H1 (cell line): ENCODE results near the gene POLR3C. TPM values are rescaled to one million over a fixed set of nuclear protein-coding genes. Genes with fewer than 3 reads are reported as not detected.

ENCODE experiments used
- CTCF ChIA-PET: fragments of 300-600 bp; sonication (Branson Sonifier 250); formaldehyde crosslinking; loops from one replicate; lab custom pipeline; 2021; ENCODE audit not compliant: partially characterized antibody; lab: Charles Lee
- POLR2A ChIA-PET: fragments of 300-600 bp; sonication (Branson Sonifier 250); formaldehyde crosslinking; loops from one replicate; lab custom pipeline; 2021; ENCODE audit warnings: inconsistent platforms; ENCODE audit not compliant: partially characterized antibody; lab: Charles Lee
- DNase-seq, 2 experiments: peaks; one replicate each; pipeline versions ENCODE4 v3.0.0 to v3.0.0-alpha.2; 2010 to 2022; ENCODE audit warnings: low spot score in 2 of 2, low read depth in 1 of 2, mixed read lengths in 1 of 2
- FAIRE-seq: peaks from 2 replicates; lab custom pipeline; 2011; peaks lifted over from hg19 to GRCh38; lab: Jason Lieb, UNC
- H2AFZ ChIP-seq: 2 replicates; pipeline ENCODE4 v1.8.1; 2012; ENCODE audit warnings: low read length, inconsistent platforms
- H2AK5ac ChIP-seq: 2 replicates; pipeline ENCODE4 v1.6.1; 2013; ENCODE audit warnings: low read depth, low read length
- H2BK120ac ChIP-seq: replicated peaks from 2 replicates; pipeline ENCODE3; 2013; ENCODE audit warnings: low read depth, low read length, inconsistent platforms
- H2BK12ac ChIP-seq: 2 replicates; pipeline ENCODE4 v1.6.1; 2013; ENCODE audit warnings: low read depth, low read length
- H2BK15ac ChIP-seq: 2 replicates; pipeline ENCODE4 v1.6.1; 2013; ENCODE audit warnings: low read length
- H2BK20ac ChIP-seq: 2 replicates; pipeline ENCODE4 v1.6.1; 2013; ENCODE audit warnings: low read length
- H2BK5ac ChIP-seq: 2 replicates; pipeline ENCODE4 v1.6.1; 2013; ENCODE audit warnings: low read depth, low read length
- H3K14ac ChIP-seq: 2 replicates; pipeline ENCODE4 v1.6.1; 2013; ENCODE audit warnings: inconsistent platforms; ENCODE audit not compliant: insufficient read length
- H3K18ac ChIP-seq: 2 replicates; pipeline ENCODE4 v1.6.1; 2013; ENCODE audit warnings: low read length; ENCODE audit errors: extremely low read depth
- H3K23ac ChIP-seq: 2 replicates; pipeline ENCODE4 v1.6.1; 2013; ENCODE audit warnings: inconsistent platforms; ENCODE audit not compliant: insufficient read length
- H3K23me2 ChIP-seq: 2 replicates; pipeline ENCODE4 v1.6.1; 2013; ENCODE audit warnings: low read depth, low read length
- H3K27ac ChIP-seq: 2 replicates; pipeline ENCODE4 v1.6.1; 2011; ENCODE audit warnings: low read depth, low read length, inconsistent platforms
- H3K27me3 ChIP-seq, 4 experiments: replicated peaks in 1 of 4; 1 replicate in 1 of 4; 2 replicates in 3 of 4; pipeline versions ENCODE4 v1.6.1 to v1.8.1; 2011 to 2013; ENCODE audit warnings: low read length in 3 of 4, mild to moderate bottlenecking in 3 of 4, inconsistent platforms in 2 of 4, mixed read lengths in 2 of 4, moderate library complexity in 1 of 4; ENCODE audit not compliant: control insufficient read depth in 3 of 4, insufficient read depth in 3 of 4; ENCODE audit errors: extremely low read depth in 1 of 4
- H3K36me3 ChIP-seq, 4 experiments: 2 replicates each; pipeline versions ENCODE4 v1.6.1 to v1.8.1; 2011 to 2013; ENCODE audit warnings: mild to moderate bottlenecking in 4 of 4, low read length in 3 of 4, moderate library complexity in 2 of 4, control low read depth in 1 of 4, inconsistent platforms in 1 of 4; ENCODE audit not compliant: insufficient read depth in 4 of 4, control insufficient read depth in 2 of 4
- H3K4ac ChIP-seq: replicated peaks from 2 replicates; pipeline ENCODE3; 2013; ENCODE audit warnings: low read length, low read depth, mixed read lengths, inconsistent platforms; ENCODE audit not compliant: insufficient read length
- H3K4me1 ChIP-seq, 4 experiments: replicated peaks in 1 of 4; 1 replicate in 1 of 4; 2 replicates in 3 of 4; pipeline versions ENCODE4 v1.6.1 to v1.8.1; 2011 to 2013; ENCODE audit warnings: low read length in 3 of 4, inconsistent platforms in 2 of 4, mixed read lengths in 1 of 4; ENCODE audit not compliant: insufficient read depth in 4 of 4, control insufficient read depth in 3 of 4
- H3K4me2 ChIP-seq, 2 experiments: 2 replicates each; pipeline versions ENCODE4 v1.6.1 to v1.8.1; 2011 to 2013; ENCODE audit warnings: low read depth in 2 of 2, low read length in 2 of 2, control low read depth in 1 of 2, inconsistent platforms in 1 of 2, mild to moderate bottlenecking in 1 of 2; ENCODE audit not compliant: insufficient read depth in 1 of 2
- H3K4me3 ChIP-seq, 4 experiments: fragments of 200-600, 300-600 bp in 1 of 4; sonication (generic), shearing (Covaris generic), sonication (Bioruptor Twin) in 1 of 4; 2 replicates each; pipeline versions ENCODE4 v1.5.1 to v1.8.1; 2011 to 2016; ENCODE audit warnings: low read length in 4 of 4, low read depth in 3 of 4, control low read depth in 2 of 4, inconsistent platforms in 2 of 4, mild to moderate bottlenecking in 2 of 4, mixed read lengths in 1 of 4, moderate library complexity in 1 of 4; ENCODE audit not compliant: insufficient read depth in 2 of 4; ENCODE audit errors: extremely low read depth in 1 of 4
- H3K56ac ChIP-seq: replicated peaks from 2 replicates; pipeline ENCODE3; 2013; ENCODE audit warnings: low read depth, mild to moderate bottlenecking, mixed read lengths, low read length, inconsistent platforms; ENCODE audit not compliant: insufficient read length
- H3K79me1 ChIP-seq: 2 replicates; pipeline ENCODE4 v1.6.1; 2013; ENCODE audit warnings: low read depth, low read length, control low read depth
- H3K79me2 ChIP-seq, 2 experiments: 2 replicates each; pipeline versions ENCODE4 v1.6.1 to v1.8.1; 2012 to 2013; ENCODE audit warnings: low read length in 2 of 2, mild to moderate bottlenecking in 2 of 2, inconsistent platforms in 1 of 2; ENCODE audit not compliant: insufficient read depth in 2 of 2, control insufficient read depth in 1 of 2
- H3K9ac ChIP-seq, 4 experiments: replicated peaks in 1 of 4; 1 replicate in 1 of 4; 2 replicates in 3 of 4; pipeline versions ENCODE4 v1.6.1 to v1.8.1; 2011 to 2013; ENCODE audit warnings: low read depth in 3 of 4, low read length in 3 of 4, control low read depth in 2 of 4, mild to moderate bottlenecking in 2 of 4, moderate library complexity in 2 of 4, inconsistent platforms in 1 of 4; ENCODE audit errors: extremely low read depth in 1 of 4
- H3K9me3 ChIP-seq, 2 experiments: 2 replicates each; pipeline versions ENCODE4 v1.6.1 to v1.8.1; 2012 to 2013; ENCODE audit warnings: mild to moderate bottlenecking in 2 of 2, moderate library complexity in 2 of 2, control low read depth in 1 of 2, inconsistent platforms in 1 of 2, low read depth in 1 of 2, low read length in 1 of 2, mixed read lengths in 1 of 2; ENCODE audit not compliant: insufficient read depth in 2 of 2
- H4K20me1 ChIP-seq, 2 experiments: replicated peaks in 1 of 2; 2 replicates each; pipeline versions ENCODE3 to v1.8.1; 2011 to 2013; ENCODE audit warnings: inconsistent platforms in 2 of 2, low read length in 2 of 2, mild to moderate bottlenecking in 1 of 2; ENCODE audit not compliant: insufficient read depth in 2 of 2, control insufficient read depth in 1 of 2
- H4K5ac ChIP-seq: 2 replicates; pipeline ENCODE4 v1.6.1; 2013; ENCODE audit warnings: low read length, low read depth, mixed read lengths, inconsistent platforms; ENCODE audit not compliant: insufficient read length
- H4K8ac ChIP-seq: 2 replicates; pipeline ENCODE4 v1.8.0; 2013; ENCODE audit warnings: mild to moderate bottlenecking, moderate library complexity, low read length, inconsistent platforms; ENCODE audit not compliant: insufficient read depth; ENCODE audit errors: extremely low read depth
- H4K91ac ChIP-seq: replicated peaks from 2 replicates; pipeline ENCODE3; 2013; ENCODE audit warnings: low read length, mixed read lengths, inconsistent platforms; ENCODE audit not compliant: insufficient read length
- CHD2 ChIP-seq: IDR thresholded peaks from 2 replicates; pipeline ENCODE4 v1.6.1; 2012; ENCODE audit warnings: low read length, improper control_type of control experiment
- CTBP2 ChIP-seq: IDR thresholded peaks from 2 replicates; pipeline ENCODE4 v1.7.0; 2011; ENCODE audit warnings: borderline replicate concordance, mild to moderate bottlenecking, moderate library complexity, mixed read lengths, low read length; ENCODE audit not compliant: insufficient read depth, insufficient read length
- EP300 ChIP-seq, 2 experiments: IDR thresholded peaks; 1 replicate in 1 of 2; 2 replicates in 1 of 2; pipeline ENCODE4 v1.6.1; 2011 to 2012; ENCODE audit warnings: low read depth in 2 of 2, low read length in 2 of 2, mild to moderate bottlenecking in 2 of 2, borderline replicate concordance in 1 of 2, inconsistent platforms in 1 of 2, moderate library complexity in 1 of 2
- FOSL1 ChIP-seq: IDR thresholded peaks from 2 replicates; pipeline ENCODE4 v1.6.1; 2011; ENCODE audit warnings: mild to moderate bottlenecking, low read depth, low read length, moderate library complexity; ENCODE audit not compliant: insufficient read depth
- POU5F1 ChIP-seq: IDR thresholded peaks from 2 replicates; pipeline ENCODE4 v1.6.1; 2011; ENCODE audit warnings: low read depth, mild to moderate bottlenecking, low read length, moderate library complexity
- SIN3A ChIP-seq, 2 experiments: IDR thresholded peaks in 1 of 2; conservative IDR thresholded peaks in 1 of 2; 2 replicates each; pipeline ENCODE4 v1.6.1; 2011 to 2012; ENCODE audit warnings: low read length in 2 of 2, improper control_type of control experiment in 1 of 2, low read depth in 1 of 2, mild to moderate bottlenecking in 1 of 2
- SIX5 ChIP-seq: IDR thresholded peaks from 2 replicates; pipeline ENCODE4 v1.6.1; 2011; ENCODE audit warnings: mild to moderate bottlenecking, low read depth, low read length
- TAF1 ChIP-seq: IDR thresholded peaks from 2 replicates; pipeline ENCODE4 v1.6.1; 2011; ENCODE audit warnings: mild to moderate bottlenecking, low read depth, low read length
- TAF7 ChIP-seq: optimal IDR thresholded peaks from 2 replicates; pipeline ENCODE3; 2011; ENCODE audit warnings: low read depth, mild to moderate bottlenecking, inconsistent platforms, low read length, moderate library complexity, borderline replicate concordance
- TCF12 ChIP-seq: IDR thresholded peaks from 2 replicates; pipeline ENCODE4 v1.6.1; 2011; ENCODE audit warnings: low read depth, mild to moderate bottlenecking, low read length
- TEAD4 ChIP-seq: IDR thresholded peaks from 2 replicates; pipeline ENCODE4 v1.6.1; 2012; ENCODE audit warnings: low read depth, low read length, inconsistent platforms, mixed read lengths
- WGBS, 2 experiments: shearing (Covaris generic) in 1 of 2; methylation state at CpG; one replicate each; pipeline versions ENCODE4 v1.1.6 to v1.1.7; 2013 to 2015; ENCODE audit warnings: low lambda C conversion rate in 2 of 2, mixed read lengths in 2 of 2, inconsistent platforms in 1 of 2, low coverage in 1 of 2, missing lambda C conversion rate in 1 of 2; ENCODE audit not compliant: insufficient replicate concordance in 2 of 2, insufficient coverage in 1 of 2, insufficient read length in 1 of 2; ENCODE audit errors: extremely low coverage in 1 of 2, missing lambda C conversion rate in 1 of 2; 5-methylcytosine and 5-hydroxymethylcytosine counted together
- polyA plus RNA-seq, 7 experiments: library from polyadenylated mRNA; depleted of rRNA in 3 of 7; stranded (reverse) in 5 of 7; unstranded in 2 of 7; fragments of >200 nt in 5 of 7; fragments of 200-250 nt in 2 of 7; gene quantifications; 1 replicate in 5 of 7; 2 replicates in 1 of 7; 4 replicates in 1 of 7; pipeline versions ENCODE4 v1.2.1 to v1.2.3, GENCODE V29; 2011 to 2013; ENCODE audit warnings: missing spikeins in 2 of 7, mixed read lengths in 2 of 7
- total RNA-seq: library from RNA; stranded (reverse); fragmentation: NEBNext Ultra II Directional; extraction: Animal tissue kit (Norgen Biotek cat#: 25700); gene quantifications from 2 replicates; pipeline ENCODE4 v1.2.1, GENCODE V29; 2021
- TF ChIP-seq, protein P1 (sequence below): IDR thresholded peaks from 2 replicates; pipeline ENCODE4 v1.6.1; 2011; ENCODE audit warnings: low read depth, mild to moderate bottlenecking, low read length; ENCODE audit not compliant: insufficient read depth

POLR3C gene
- total and polyA plus RNA-seq, 2 of the 8 experiments (the other 6 are each of a cell fraction or from before 2014, with no cell fraction given), result 26.8 TPM

DNA sequence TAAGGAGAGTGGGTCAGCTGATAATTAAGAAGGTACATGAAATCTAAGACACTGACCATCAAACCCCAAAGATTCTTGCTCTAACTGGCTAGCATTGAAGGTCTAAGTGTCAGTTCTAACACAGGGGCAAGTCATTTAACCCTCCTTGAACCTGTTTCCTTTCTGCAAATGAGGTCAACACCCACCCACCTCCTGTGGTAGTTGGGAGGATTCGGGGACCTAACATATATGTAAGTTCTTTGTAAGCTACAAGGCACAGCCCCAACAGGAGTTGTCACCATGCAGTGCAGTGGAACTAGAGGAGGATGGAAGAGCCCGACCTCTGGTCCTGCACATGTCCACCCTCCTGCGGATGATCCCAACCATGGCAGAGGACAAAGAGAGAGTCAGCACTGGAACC lies 23.8 kb downstream of the POLR3C start:
- CTCF ChIA-PET, result interaction anchor here (1.0 to 9.6 kb wide), 14 partner anchors 13 to 190 kb away, joined by 3 to 214 read pairs (median 26); partner anchors contain the start of genes ANKRD35, ITGA10, PIAS3 and POLR3C
- POLR2A ChIA-PET, result interaction anchor here (1.3 to 8.2 kb wide), 6 partner anchors 12 to 204 kb away, joined by 3 to 95 read pairs (median 4); partner anchors contain the start of gene PIAS3
- WGBS, 2 experiments, result 90% methylated on average over 3 of the region's 3 CpGs; no CpG with 5 or more reads in 1 of the 2 experiments
- TF ChIP-seq CHD2 (no peak), SIN3A (conservative IDR thresholded peaks at IDR 0.05 in 1 of 2, IDR thresholded peaks at IDR 0.05 in 1 of 2; ENCODE audit: low read depth in 1 of 2, low read length in 2 of 2) (no peak), SIX5 (no peak), FOSL1 (no peak), POU5F1 (no peak), TAF1 (no peak), TEAD4 (no peak), CTBP2 (no peak), TAF7 (no peak), TCF12 (no peak), EP300 (IDR thresholded peaks at IDR 0.05; ENCODE audit: borderline replicate concordance in 1 of 2, low read depth in 2 of 2, low read length in 2 of 2) (no peak)
- TF ChIP-seq, protein P1, sequence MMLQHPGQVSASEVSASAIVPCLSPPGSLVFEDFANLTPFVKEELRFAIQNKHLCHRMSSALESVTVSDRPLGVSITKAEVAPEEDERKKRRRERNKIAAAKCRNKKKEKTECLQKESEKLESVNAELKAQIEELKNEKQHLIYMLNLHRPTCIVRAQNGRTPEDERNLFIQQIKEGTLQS, result no peak

More for the DNA sequence above, 23.8 kb downstream of the POLR3C start:
- Histone ChIP-seq H2BK15ac (no peak overlapping the region), H3K56ac (no peak overlapping the region), H3K79me2 (no peaks in the 10 kb centered on the region), H4K8ac (no peak overlapping the region), H3K4me2 (no peak overlapping the region), H3K4me1 (peaks cover 0 to 8% (median 0%) of the 10 kb centered on the region in 4 experiments; a peak in 2 of 7 replicates), H2AFZ (no peak overlapping the region), H4K91ac (no peak overlapping the region), H3K4ac (no peak overlapping the region), H3K23me2 (peaks cover 3% of the 10 kb centered on the region), H3K27ac (no peak overlapping the region), H4K20me1 (peaks cover 2 to 4% of the 10 kb centered on the region in 2 experiments), H2AK5ac (no peak overlapping the region), H3K9ac (no peak overlapping the region), H3K4me3 (no peak overlapping the region), H2BK120ac (no peak overlapping the region), H3K79me1 (no peaks in the 10 kb centered on the region), H3K27me3 (no peaks in the 10 kb centered on the region), H2BK5ac (no peak overlapping the region), H3K36me3 (peaks cover 2 to 40% (median 31%) of the 10 kb centered on the region in 4 experiments; a peak in 7 of 8 replicates), H3K18ac (no peak overlapping the region), H3K14ac (no peak overlapping the region), H2BK12ac (no peak overlapping the region), H4K5ac (no peak overlapping the region), H3K23ac (no peak overlapping the region), H2BK20ac (no peak overlapping the region), H3K9me3 (no peaks in the 10 kb centered on the region)
- DNase-seq, result no peak
- no peak for FAIRE-seq
